ENCODE data around the gene RAB3B. TPM values are rescaled to one million over a fixed set of nuclear protein-coding genes. Genes with fewer than 3 reads are reported as not detected.

Gene RAB3B
- total and polyA plus RNA-seq, 9 of the 15 experiments (the other 6 are each of a cell fraction or from before 2014, with no cell fraction given): 0.07 to 0.47 (median 0.27) TPM

DNA sequence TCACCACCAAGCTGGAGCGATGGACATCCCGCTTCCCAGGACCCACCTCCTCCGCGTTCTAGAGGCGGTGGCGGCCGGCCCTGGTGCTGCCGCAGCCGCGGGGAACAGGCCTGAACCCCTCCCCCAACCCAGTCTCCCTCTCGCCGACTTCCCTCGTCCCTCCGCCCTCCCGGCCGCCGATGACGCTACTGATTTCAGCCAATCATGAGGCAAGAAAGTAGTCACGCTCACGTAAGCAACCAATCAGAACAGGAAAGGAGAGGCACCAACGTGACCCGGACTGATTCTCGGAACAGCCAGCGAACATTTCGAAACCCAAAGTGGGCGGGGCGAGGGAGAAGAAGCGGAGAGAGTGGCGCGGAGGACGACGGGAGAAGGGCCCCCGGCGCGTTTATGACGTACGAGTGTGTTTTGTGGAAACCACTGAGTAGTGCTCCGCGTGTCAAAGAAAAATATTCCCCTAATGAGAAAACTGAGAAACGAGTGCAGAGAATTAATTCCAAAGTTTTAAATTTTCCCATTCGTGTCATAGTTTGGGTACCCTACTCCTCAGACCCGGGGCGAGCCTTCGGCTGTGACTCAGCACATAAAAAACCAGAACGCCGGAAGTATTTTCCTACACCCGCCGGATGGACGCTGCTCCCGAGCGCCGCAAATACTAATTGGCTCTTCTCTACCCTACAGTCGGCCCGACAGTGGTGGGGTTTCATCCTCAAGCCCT is 111.7 kb downstream of the RAB3B start, which contains the start of gene NRDC (continued):
- TF ChIP-seq, protein P1, sequence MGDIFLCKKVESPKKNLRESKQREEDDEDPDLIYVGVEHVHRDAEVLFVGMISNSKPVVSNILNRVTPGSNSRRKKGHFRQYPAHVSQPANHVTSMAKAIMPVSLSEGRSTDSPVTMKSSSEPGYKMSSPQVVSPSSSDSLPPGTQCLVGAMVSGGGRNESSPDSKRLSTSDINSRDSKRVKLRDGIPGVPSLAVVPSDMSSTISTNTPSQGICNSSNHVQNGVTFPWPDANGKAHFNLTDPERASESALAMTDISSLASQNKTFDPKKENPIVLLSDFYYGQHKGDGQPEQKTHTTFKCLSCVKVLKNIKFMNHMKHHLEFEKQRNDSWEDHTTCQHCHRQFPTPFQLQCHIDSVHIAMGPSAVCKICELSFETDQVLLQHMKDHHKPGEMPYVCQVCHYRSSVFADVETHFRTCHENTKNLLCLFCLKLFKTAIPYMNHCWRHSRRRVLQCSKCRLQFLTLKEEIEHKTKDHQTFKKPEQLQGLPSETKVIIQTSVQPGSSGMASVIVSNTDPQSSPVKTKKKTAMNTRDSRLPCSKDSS (IDR thresholded peaks at IDR 0.05; ENCODE audit: low read depth, partially characterized antibody): no peak
- TF ChIP-seq HDAC3 (IDR thresholded peaks at IDR 0.05; ENCODE audit: borderline replicate concordance, partially characterized antibody): peak; percentile 19
- TF ChIP-seq BRD4 (IDR thresholded peaks at IDR 0.05): no peak
- no peak for TF ChIP-seq NCOA4 (IDR thresholded peaks at IDR 0.05; ENCODE audit: partially characterized antibody)
- TF ChIP-seq CREB1 (IDR thresholded peaks at IDR 0.05): peak; percentile 97
- peak; percentile 97 for TF ChIP-seq CREB1 (CRISPR knock-in tag; IDR thresholded peaks at IDR 0.05)
- TF ChIP-seq TFAM (CRISPR knock-in tag; conservative IDR thresholded peaks at IDR 0.05): no peak
- TF ChIP-seq ZNF717 (CRISPR knock-in tag; IDR thresholded peaks at IDR 0.05): no peak
- TF ChIP-seq MEIS2 (IDR thresholded peaks at IDR 0.05; ENCODE audit: partially characterized antibody): no peak
- TF ChIP-seq, protein P2, sequence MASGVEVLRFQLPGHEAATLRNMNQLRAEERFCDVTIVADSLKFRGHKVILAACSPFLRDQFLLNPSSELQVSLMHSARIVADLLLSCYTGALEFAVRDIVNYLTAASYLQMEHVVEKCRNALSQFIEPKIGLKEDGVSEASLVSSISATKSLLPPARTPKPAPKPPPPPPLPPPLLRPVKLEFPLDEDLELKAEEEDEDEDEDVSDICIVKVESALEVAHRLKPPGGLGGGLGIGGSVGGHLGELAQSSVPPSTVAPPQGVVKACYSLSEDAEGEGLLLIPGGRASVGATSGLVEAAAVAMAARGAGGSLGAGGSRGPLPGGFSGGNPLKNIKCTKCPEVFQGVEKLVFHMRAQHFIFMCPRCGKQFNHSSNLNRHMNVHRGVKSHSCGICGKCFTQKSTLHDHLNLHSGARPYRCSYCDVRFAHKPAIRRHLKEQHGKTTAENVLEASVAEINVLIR (CRISPR knock-in tag; IDR thresholded peaks at IDR 0.05): peak; percentile 94
- peak in 1 of 2 experiments; percentile 66; a peak in 1 of 4 replicates for TF ChIP-seq CSDE1 (IDR thresholded peaks at IDR 0.05)
- TF ChIP-seq RBM22 (IDR thresholded peaks at IDR 0.05; ENCODE audit: low read depth, low read length, poor library complexity, severe bottlenecking): peak; percentile 33
- TF ChIP-seq, protein P3, sequence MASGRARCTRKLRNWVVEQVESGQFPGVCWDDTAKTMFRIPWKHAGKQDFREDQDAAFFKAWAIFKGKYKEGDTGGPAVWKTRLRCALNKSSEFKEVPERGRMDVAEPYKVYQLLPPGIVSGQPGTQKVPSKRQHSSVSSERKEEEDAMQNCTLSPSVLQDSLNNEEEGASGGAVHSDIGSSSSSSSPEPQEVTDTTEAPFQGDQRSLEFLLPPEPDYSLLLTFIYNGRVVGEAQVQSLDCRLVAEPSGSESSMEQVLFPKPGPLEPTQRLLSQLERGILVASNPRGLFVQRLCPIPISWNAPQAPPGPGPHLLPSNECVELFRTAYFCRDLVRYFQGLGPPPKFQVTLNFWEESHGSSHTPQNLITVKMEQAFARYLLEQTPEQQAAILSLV (tag; IDR thresholded peaks at IDR 0.05): 0 out of 2 replicates have a peak, but pooled peaks have one; percentile 5
- TF ChIP-seq, protein P4, sequence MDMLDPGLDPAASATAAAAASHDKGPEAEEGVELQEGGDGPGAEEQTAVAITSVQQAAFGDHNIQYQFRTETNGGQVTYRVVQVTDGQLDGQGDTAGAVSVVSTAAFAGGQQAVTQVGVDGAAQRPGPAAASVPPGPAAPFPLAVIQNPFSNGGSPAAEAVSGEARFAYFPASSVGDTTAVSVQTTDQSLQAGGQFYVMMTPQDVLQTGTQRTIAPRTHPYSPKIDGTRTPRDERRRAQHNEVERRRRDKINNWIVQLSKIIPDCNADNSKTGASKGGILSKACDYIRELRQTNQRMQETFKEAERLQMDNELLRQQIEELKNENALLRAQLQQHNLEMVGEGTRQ (CRISPR knock-in tag; IDR thresholded peaks at IDR 0.05): peak; percentile 91
- TF ChIP-seq POLR2G (IDR thresholded peaks at IDR 0.05; ENCODE audit: low read depth, low read length): peak; percentile 96
- no peak for TF ChIP-seq ZNF507 (tag; conservative IDR thresholded peaks at IDR 0.05)
- no peak for TF ChIP-seq ZKSCAN3 (CRISPR knock-in tag; IDR thresholded peaks at IDR 0.05)
- TF ChIP-seq ZNF3 (CRISPR knock-in tag; IDR thresholded peaks at IDR 0.05): no peak
- TF ChIP-seq ZBED1 (IDR thresholded peaks at IDR 0.05): peak; percentile 10; the same call in 1 of the 2 replicates
- peak; percentile 61; the same call in 1 of the 2 replicates for TF ChIP-seq CHD2 (IDR thresholded peaks at IDR 0.05; ENCODE audit: low read depth, low read length)
- TF ChIP-seq HDGF (IDR thresholded peaks at IDR 0.05): no peak
- no peak; the same call in 1 of the 2 replicates for TF ChIP-seq ZNF79 (CRISPR knock-in tag; IDR thresholded peaks at IDR 0.05; ENCODE audit: low read depth)
